ENCODE measurements around the gene MANSC4.
"Not testable (repeated sequence)": the region's sequence is repeated elsewhere in the genome, so short reads cannot be mapped to it uniquely, and the experiment has no call there.

The MANSC4 gene

GRCh38 chr12:27751386-27752047 lies 28.5 kb downstream of the MANSC4 start:
- DNase-seq (ENCODE audit: low spot score) = no peak

GRCh38 chr12:27747111-27747820 lies 32.8 kb downstream of the MANSC4 start:
- no peak for DNase-seq (ENCODE audit: low spot score)

- DNase-seq (ENCODE audit: low spot score) = not testable (repeated sequence)
Measured at GRCh38 chr12:27745734-27746133, 34.3 kb downstream of the MANSC4 start.

GRCh38 chr12:27743601-27744000 lies 36.4 kb downstream of the MANSC4 start:
- DNase-seq (ENCODE audit: low spot score) = no peak

- DNase-seq (ENCODE audit: low spot score) = not testable (repeated sequence)
Measured at GRCh38 chr12:27734321-27734720, 45.7 kb downstream of the MANSC4 start.

GRCh38 chr12:27733791-27734190 lies 46.2 kb downstream of the MANSC4 start:
- no peak for DNase-seq (ENCODE audit: low spot score)

- no peak for DNase-seq (ENCODE audit: low spot score)
Measured at GRCh38 chr12:27733052-27733656, 46.9 kb downstream of the MANSC4 start.

- no peak for DNase-seq (ENCODE audit: low spot score)
Measured at GRCh38 chr12:27732281-27732680, 47.8 kb downstream of the MANSC4 start.

- DNase-seq (ENCODE audit: low spot score) = no peak
Measured at GRCh38 chr12:27730097-27730588, 49.9 kb downstream of the MANSC4 start.

GRCh38 chr12:27723212-27723611 lies 56.8 kb downstream of the MANSC4 start:
- DNase-seq (ENCODE audit: low spot score) = no peak

Measured in HuH-7.5 (cell line).